ENCODE data around the gene SLC6A3.

Gene SLC6A3

DNA sequence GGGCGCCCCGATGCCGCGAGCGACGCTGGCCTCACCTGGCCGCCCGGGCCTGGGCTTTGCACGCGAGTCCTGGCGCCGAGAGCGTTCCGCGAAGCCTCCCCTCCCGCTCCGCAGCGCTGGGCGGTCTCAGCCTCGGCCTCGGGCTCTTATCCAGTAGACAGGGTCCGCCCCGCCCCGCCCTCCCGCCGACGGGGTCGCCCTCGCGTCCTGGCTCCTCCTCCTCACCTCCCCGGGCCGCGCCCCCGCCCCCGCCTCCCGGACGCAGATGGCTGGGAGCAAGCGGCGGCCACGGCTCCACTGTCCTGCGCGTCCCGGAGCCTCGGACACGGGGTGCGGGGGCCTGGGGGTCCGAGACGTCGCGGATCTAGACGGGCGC is at the start of gene SLC6A3:
SLC6A3 (minus strand) TSS at position 128 of the 376 bp plus-strand sequence. CDS start 2,243 bp downstream, outside the sequence.
- peak in 1 of 2 donors; percentile 60 for DNase-seq

DNA sequence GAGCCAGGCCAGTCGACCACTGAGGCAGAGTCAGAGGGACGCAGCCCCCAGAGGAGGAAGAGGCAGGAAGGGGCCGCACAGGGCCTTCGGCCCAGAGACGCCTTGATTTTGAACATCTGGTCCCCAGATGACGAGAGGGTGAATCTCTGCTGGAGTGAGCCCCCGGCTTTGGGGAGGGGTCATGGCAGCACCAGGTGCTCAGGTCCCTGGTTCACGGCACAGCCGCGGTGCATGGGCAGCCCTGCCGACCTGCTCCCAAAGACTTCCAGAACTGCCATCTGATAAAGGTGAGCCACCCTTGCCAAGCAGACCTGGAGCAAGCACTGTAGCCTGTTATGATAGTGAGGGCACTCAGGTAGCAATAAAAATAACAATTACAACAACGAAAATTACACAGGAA is 48.7 kb upstream of the SLC6A3 start:
- no peak for DNase-seq

DNA sequence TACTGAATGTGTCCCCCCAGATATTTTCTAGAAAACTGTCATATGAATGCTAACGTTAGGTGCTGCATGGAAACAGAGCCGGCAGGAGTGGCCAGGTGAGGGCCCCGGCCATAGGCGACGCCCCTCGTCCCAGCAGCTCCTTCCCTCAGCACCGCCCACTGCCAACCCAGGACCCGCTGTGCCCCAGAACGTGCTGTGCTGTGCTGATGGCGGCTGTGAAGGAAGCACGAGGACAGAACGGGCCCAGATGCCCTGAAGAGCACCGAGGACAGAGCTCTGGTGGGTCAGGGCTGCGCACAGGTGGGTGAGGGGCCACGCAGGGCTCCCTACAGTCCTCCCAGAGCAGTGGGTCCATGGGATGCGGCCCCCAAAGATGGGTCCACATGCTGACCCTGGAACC is 48.2 kb upstream of the SLC6A3 start:
- no peak for DNase-seq

DNA sequence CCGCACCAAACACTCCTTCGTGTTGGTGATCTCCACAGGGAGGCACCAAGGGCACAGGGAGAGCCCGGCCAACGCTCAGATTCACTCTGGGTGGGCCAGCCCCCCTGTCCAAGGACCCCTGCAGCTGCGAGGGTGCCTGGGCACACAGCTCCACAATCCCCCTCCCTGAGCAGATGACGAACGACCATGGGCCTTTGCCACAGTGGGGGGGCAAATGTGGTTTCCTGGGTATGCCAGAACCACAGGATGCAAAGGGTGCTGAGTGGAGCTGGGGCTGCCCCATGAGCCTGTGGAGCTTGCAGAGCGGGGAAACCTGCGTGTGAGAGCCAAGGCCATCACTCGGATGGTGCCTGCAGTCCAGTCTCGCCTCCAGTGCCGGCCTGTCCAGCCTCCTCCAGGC is 47.5 kb upstream of the SLC6A3 start:
- no peak for DNase-seq

- no peak for DNase-seq
Observed at GRCh38 chr5:1490376-1490775, 45.1 kb upstream of the SLC6A3 start.

DNA sequence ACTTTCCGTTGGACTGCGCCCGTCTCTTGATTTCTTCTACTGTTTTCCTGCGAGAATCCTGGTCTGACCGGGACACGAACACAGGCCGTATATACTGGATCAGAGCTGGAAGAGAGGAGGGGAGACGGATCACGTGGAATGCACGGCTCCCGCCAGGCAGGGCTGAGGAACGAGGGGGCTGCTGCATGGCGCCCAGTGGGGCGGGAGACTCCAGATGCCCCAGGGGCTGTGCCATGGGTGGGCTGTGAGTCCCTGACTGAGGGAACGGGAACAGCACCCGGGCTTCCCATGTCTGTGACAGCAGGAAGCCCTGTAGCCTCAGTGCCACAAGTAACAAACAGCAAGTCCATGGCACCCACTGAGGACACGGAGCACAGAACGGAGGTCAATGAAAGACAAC is 44.5 kb upstream of the SLC6A3 start:
- DNase-seq: no peak

- DNase-seq: peak; percentile 41 to 55
Observed at GRCh38 chr5:1488882-1489680, 43.8 kb upstream of the SLC6A3 start.

DNA sequence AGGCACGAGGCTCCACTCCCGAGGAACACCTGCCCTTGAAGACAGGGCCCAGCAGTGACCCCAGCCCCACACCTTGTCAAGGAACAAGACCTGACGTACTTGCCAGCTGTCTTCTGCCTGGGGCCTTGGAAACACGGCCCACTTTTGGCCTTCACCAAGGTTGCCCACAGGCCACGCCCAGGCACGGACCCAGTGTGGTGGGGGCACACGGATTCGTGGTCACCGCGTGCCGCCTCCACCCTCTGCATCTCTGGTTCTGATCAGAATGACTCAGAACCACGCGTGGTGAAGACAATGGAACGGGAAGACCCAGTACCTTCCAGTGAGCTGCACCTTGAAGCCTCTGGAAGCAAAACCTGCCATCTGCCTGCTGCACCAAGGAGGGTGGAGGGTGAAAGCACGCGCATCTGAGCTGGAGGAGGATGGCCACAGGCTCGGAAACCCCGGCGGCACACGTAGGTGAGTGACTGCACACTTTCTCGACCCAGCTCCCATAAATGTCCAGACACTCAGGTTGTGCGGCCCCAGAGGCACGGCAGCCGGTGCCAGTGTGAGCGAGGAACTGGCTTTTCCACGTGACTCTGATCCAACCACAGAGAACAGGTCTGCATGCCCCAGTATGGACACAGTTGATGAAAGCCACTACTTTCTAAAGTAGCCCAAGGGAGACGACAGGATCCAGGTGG is 42.0 kb upstream of the SLC6A3 start:
- DNase-seq: no peak

DNA sequence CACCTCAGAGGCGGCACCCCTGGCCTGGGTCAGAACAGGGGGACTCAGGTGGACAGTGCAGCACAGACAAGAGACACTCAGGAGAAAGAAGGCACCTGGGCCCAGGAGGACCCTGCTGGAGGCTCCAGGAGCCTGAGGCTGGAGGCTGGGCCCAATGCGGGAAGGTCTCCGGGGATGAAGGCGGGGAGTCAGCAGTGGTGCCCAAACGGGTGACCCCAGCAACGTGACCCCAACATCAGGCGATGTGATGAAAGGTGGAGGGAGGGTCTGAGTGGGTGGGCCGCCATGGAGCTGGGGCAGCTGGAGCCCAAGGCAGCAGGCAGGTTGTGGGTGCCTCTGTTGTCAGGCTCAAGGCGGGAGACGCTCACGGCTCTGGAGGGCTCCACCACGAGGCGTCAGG is 41.0 kb upstream of the SLC6A3 start:
- DNase-seq: no peak

GRCh38 chr5:1485579-1486118 is 40.4 kb upstream of the SLC6A3 start:
- no peak for DNase-seq

GRCh38 chr5:1484730-1485578 is 39.7 kb upstream of the SLC6A3 start:
- no peak for DNase-seq

DNA sequence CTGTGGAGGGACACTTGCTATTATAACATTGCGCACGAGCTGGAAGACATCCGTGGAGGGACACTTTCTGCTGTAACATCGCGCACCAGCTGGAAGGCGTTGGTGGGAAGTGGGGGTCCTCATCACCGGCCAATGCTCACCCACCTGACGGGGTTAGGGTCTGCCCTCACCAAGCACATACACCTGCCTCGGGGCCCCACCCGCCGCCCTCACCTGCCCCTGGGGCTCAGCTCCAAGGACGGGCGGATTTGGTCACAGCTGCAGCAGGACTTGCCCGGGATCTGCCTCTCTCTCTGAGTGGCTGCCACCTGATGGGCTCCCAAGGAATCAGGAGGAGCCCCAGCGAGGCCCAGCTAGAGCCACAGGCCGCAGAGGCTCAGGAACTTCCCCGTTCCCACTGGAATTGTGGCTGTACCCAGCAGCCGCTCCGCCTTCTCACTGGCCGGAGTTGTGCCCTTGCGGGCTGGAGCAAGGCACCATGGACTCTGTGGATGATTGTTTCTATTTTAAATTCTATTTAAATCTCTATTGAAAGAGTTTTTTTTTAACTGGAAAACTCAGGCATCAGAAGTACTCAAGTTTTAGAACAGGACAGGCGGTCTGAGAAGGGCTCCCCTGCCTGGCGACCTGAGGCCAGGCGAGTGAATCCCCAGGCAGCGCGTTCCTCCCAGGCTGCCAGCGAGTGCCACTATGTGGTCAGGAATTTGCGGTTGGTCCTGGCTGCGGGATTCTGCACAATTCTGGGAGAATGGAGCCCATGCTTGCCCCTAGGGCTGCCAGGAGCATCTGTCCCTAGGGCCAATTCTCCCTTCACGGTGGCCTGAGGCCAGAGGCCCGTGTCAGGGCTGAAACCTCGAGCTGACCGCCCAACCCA is 38.9 kb upstream of the SLC6A3 start:
- DNase-seq: no peak

GRCh38 chr5:1483064-1483463 is 37.8 kb upstream of the SLC6A3 start:
- no peak for DNase-seq

DNA sequence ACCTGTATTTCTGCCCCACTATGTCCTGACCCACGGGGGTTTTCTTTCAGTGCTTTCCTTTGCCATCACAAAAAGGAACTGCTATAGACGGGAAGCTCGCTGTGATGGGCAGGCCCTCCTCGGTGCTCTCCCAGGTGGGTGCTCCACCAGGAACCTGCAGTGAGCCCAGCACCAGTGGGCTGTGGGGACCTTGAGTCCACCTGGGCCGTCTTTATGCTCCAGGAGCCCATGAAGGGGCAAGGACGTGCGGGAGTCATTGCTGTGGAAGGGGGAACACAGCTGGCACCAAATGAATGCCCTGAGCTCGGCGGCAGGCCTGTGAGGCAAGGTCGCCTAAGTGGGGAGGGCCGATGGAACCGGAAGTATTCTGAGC is 36.7 kb upstream of the SLC6A3 start:
- DNase-seq: no peak

- no peak for DNase-seq
Observed at GRCh38 chr5:1481266-1481958, 36.2 kb upstream of the SLC6A3 start.

- no peak for DNase-seq
Observed at GRCh38 chr5:1480806-1481205, 35.6 kb upstream of the SLC6A3 start.

DNA sequence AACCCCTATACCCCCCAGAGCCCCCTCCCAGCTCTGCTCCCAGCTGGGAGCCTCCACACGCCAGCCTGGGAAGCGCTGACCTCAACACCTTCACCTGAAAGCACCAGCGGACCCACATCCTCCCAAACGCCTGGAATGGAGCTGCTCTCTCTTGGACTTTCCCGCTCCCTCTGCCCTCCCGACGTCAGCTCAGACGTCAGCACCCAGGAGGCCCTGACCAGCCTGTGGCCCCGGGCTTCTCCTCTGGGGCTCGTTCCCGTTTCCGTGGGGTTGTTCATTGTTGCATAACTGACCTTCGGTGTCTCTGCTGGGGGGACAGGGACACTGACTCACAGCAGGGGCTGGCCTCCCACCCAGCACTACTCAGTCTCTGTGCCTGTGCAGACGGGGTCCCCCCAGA is 35.0 kb upstream of the SLC6A3 start:
- DNase-seq: no peak

GRCh38 chr5:1479581-1480188 is 34.4 kb upstream of the SLC6A3 start:
- DNase-seq: peak; percentile 44 to 45

- no peak for DNase-seq
Observed at GRCh38 chr5:1479066-1479465, 33.8 kb upstream of the SLC6A3 start.

DNA sequence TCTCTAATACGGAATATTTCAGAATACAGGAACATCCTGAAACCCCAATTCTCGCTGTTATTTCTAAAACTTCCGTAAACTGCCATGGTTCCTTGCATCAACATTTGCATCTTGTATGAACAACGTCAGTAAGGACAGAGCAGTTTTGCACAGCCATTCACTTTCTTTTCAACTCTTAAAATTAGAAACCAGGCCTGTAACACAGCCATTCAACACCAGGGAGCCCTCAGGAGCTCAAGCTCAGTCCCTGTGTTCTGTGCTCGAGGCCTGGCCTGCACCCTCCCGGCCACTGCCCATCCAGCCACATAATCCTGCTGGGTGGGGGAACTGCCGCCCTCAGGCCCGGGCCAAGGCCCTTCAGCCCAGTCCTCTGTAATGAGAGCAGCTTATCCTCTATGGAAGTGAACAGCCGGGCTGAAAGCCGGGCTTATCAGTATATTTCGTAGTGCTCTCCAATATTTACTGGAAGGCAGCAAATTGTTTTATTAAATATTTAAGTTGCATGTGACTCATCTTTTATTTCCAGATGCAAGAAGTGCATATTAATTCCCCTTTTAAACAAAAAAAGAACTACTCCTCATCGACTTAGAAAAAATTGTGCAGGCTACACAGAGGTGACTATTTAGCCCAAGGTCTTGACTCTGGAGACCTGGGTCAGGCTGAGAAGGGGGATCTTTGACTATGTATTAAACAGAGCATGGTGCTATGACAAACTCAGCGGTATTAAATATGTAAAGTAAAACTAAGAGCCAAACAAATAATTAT is 33.2 kb upstream of the SLC6A3 start:
- no peak for DNase-seq
